Spleen (tissue), 7 donors: ENCODE results near the gene SGO2.

Experiments
- POLR2A ChIP-seq, 3 donors: fragments of 450-650 bp; IDR thresholded peaks; one replicate each; pipeline ENCODE4 v1.5.1; 2017; ENCODE audit warnings: antibody characterized with exemption in 3 of 3, mild to moderate bottlenecking in 1 of 3
- POLR2AphosphoS5 ChIP-seq, 3 donors: sonication (generic); formaldehyde crosslinking; IDR thresholded peaks; one replicate each; pipeline ENCODE4 v1.5.1; 2017; ENCODE audit warnings: antibody characterized with exemption in 3 of 3
- TF ChIP-seq, protein P1 (sequence below), 11 experiments: fragments of 200-600 bp in 7 of 11; fragments of 450-650 bp in 4 of 11; sonication (generic) in 4 of 11; IDR thresholded peaks in 8 of 11; conservative IDR thresholded peaks in 3 of 11; 1 replicate in 7 of 11; 2 replicates in 4 of 11; pipeline versions ENCODE4 v1.4.0 to v1.8.0; 2016 to 2021; ENCODE audit warnings: antibody characterized with exemption in 11 of 11, inconsistent platforms in 4 of 11, mild to moderate bottlenecking in 1 of 11
- donor health status: DM: no; HTN: no; CAD: no; lungs with moderate emphysema.
- donor health status: DM: no; HTN: no; CAD: no.
- donor health status: DM: no; HTN: no; CAD: no.

GRCh38 chr2:200515155-200515554 lies 10.9 kb upstream of the SGO2 start:
- TF ChIP-seq, protein P1, sequence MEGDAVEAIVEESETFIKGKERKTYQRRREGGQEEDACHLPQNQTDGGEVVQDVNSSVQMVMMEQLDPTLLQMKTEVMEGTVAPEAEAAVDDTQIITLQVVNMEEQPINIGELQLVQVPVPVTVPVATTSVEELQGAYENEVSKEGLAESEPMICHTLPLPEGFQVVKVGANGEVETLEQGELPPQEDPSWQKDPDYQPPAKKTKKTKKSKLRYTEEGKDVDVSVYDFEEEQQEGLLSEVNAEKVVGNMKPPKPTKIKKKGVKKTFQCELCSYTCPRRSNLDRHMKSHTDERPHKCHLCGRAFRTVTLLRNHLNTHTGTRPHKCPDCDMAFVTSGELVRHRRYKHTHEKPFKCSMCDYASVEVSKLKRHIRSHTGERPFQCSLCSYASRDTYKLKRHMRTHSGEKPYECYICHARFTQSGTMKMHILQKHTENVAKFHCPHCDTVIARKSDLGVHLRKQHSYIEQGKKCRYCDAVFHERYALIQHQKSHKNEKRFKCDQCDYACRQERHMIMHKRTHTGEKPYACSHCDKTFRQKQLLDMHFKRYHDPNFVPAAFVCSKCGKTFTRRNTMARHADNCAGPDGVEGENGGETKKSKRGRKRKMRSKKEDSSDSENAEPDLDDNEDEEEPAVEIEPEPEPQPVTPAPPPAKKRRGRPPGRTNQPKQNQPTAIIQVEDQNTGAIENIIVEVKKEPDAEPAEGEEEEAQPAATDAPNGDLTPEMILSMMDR (IDR thresholded peaks at IDR 0.05 in 8 of 11, conservative IDR thresholded peaks at IDR 0.05 in 3 of 11): no peak
- no peak for TF ChIP-seq POLR2A (IDR thresholded peaks at IDR 0.05)
- no peak for TF ChIP-seq POLR2AphosphoS5 (IDR thresholded peaks at IDR 0.05)
